ENCODE measurements around the gene TAL1. TPM values are rescaled to one million over a fixed set of nuclear protein-coding genes. Genes with fewer than 3 reads are reported as not detected.
A peak's percentile ranks its signal among the peaks of the same experiment; 100 is the strongest.
"Not testable (repeated sequence)": the region's sequence is repeated elsewhere in the genome, so short reads cannot be mapped to it uniquely, and the experiment has no call there.

TAL1 gene
- total RNA-seq: 1 to 10 TPM in 2 of 6 donors, under 1 TPM in 4; 0.28 to 1.2 (median 0.39) TPM
- 1 to 10 TPM; 1.8 to 3.2 TPM for polyA plus RNA-seq

GRCh38 chr1:47232187-47232874, at the start of gene TAL1:
Gene TAL1 (minus strand): TSS chr1:47232225. CDS start chr1:47225888, 6,337 bp downstream.
- H3K27me3 ChIP-seq: peaks cover 0 to 41% (median 1%) of the 10 kb centered on the region in 4 donors
- H3K36me3 ChIP-seq: no peaks in the 10 kb centered on the region
- H3K27ac ChIP-seq: no peak within 1 kb of the TSS
- H3K4me1 ChIP-seq: peaks cover 0 to 5% (median 0%) of the 10 kb centered on the region in 3 donors
- DNase-seq (no peak), FAIRE-seq (no peak), ATAC-seq (peak in 3 of 4 donors; percentile 19 to 36 (median 34))
- H3K9me3 ChIP-seq: no peaks in the 10 kb centered on the region
- H3K4me3 ChIP-seq: peak within 1 kb of the TSS in 2 of 4 donors; percentile 8 to 22
- WGBS, 2 donors: 10 to 13% methylated on average over 47 to 51 of the region's 51 CpGs
- intact Hi-C loops (cut with DNase I): no loop called here
- TF ChIP-seq CTCF (IDR thresholded peaks at IDR 0.05): no peak

GRCh38 chr1:47280142-47280541, 48.1 kb upstream of the TAL1 start:
- no peak for TF ChIP-seq CTCF (IDR thresholded peaks at IDR 0.05)
- no peak for FAIRE-seq
- H3K27ac ChIP-seq: no peak overlapping the region
- no peak for ATAC-seq
- no peaks in the 10 kb centered on the region for H3K9me3 ChIP-seq
- no peaks in the 10 kb centered on the region for H3K27me3 ChIP-seq
- no peaks in the 10 kb centered on the region for H3K36me3 ChIP-seq
- intact Hi-C loops (cut with DNase I): no loop called here
- H3K4me3 ChIP-seq: no peak overlapping the region
- DNase-seq: no peak
- WGBS, 2 donors: 95 to 96% methylated on average over 3 of the region's 3 CpGs
- no peaks in the 10 kb centered on the region for H3K4me1 ChIP-seq

GRCh38 chr1:47276850-47277249, 44.8 kb upstream of the TAL1 start:
- DNase-seq (no peak), ATAC-seq (no peak), FAIRE-seq (no peak)
- Histone ChIP-seq H3K27me3 (no peaks in the 10 kb centered on the region), H3K36me3 (no peaks in the 10 kb centered on the region), H3K9me3 (no peaks in the 10 kb centered on the region), H3K4me3 (no peak overlapping the region), H3K27ac (no peak overlapping the region), H3K4me1 (no peaks in the 10 kb centered on the region)
- intact Hi-C loops (cut with DNase I): no loop called here
- 77 to 93% methylated on average over 2 of the region's 2 CpGs for WGBS, 2 donors
- no peak for TF ChIP-seq CTCF (IDR thresholded peaks at IDR 0.05)

GRCh38 chr1:47275811-47276210, 43.8 kb upstream of the TAL1 start:
- H3K9me3 ChIP-seq; H3K4me3 ChIP-seq; H3K36me3 ChIP-seq; H3K4me1 ChIP-seq; FAIRE-seq; H3K27me3 ChIP-seq; DNase-seq; ATAC-seq; H3K27ac ChIP-seq; intact Hi-C loops (cut with DNase I): not testable (repeated sequence)
- 96 to 98% methylated on average over 7 of the region's 7 CpGs for WGBS, 2 donors

GRCh38 chr1:47265529-47265928, 33.5 kb upstream of the TAL1 start:
- H3K4me3 ChIP-seq, DNase-seq, H3K36me3 ChIP-seq, ATAC-seq, H3K27me3 ChIP-seq, FAIRE-seq, H3K4me1 ChIP-seq, H3K27ac ChIP-seq, H3K9me3 ChIP-seq: not testable (repeated sequence)
- 97 to 98% methylated on average over 8 of the region's 8 CpGs for whole genome bisulfite sequencing, 2 donors
- intact Hi-C loops (cut with DNase I): loop anchor here in 1 of 3 donors (10.0 kb wide), 1 partner anchor 81 kb away; no protein-coding TSS in a partner anchor
